H1 (cell line): ENCODE results near the gene EVA1C. TPM values are rescaled to one million over a fixed set of nuclear protein-coding genes. Genes with fewer than 3 reads are reported as not detected.
A peak's percentile ranks its signal among the peaks of the same experiment; 100 is the strongest.
"Not testable (repeated sequence)": the region's sequence is repeated elsewhere in the genome, so short reads cannot be mapped to it uniquely, and the experiment has no call there.

Experiments
- CTCF ChIA-PET: fragments of 300-600 bp; sonication (Branson Sonifier 250); formaldehyde crosslinking; loops from one replicate; lab custom pipeline; 2021; ENCODE audit not compliant: partially characterized antibody; lab: Charles Lee
- POLR2A ChIA-PET: fragments of 300-600 bp; sonication (Branson Sonifier 250); formaldehyde crosslinking; loops from one replicate; lab custom pipeline; 2021; ENCODE audit warnings: inconsistent platforms; ENCODE audit not compliant: partially characterized antibody; lab: Charles Lee
- DNase-seq, 2 experiments: peaks; one replicate each; pipeline versions ENCODE4 v3.0.0 to v3.0.0-alpha.2; 2010 to 2022; ENCODE audit warnings: low spot score in 2 of 2, low read depth in 1 of 2, mixed read lengths in 1 of 2
- FAIRE-seq: peaks from 2 replicates; lab custom pipeline; 2011; peaks lifted over from hg19 to GRCh38; lab: Jason Lieb, UNC
- H2AFZ ChIP-seq: 2 replicates; pipeline ENCODE4 v1.8.1; 2012; ENCODE audit warnings: low read length, inconsistent platforms
- H2AK5ac ChIP-seq: 2 replicates; pipeline ENCODE4 v1.6.1; 2013; ENCODE audit warnings: low read depth, low read length
- H2BK120ac ChIP-seq: replicated peaks from 2 replicates; pipeline ENCODE3; 2013; ENCODE audit warnings: low read depth, low read length, inconsistent platforms
- H2BK12ac ChIP-seq: 2 replicates; pipeline ENCODE4 v1.6.1; 2013; ENCODE audit warnings: low read depth, low read length
- H2BK15ac ChIP-seq: 2 replicates; pipeline ENCODE4 v1.6.1; 2013; ENCODE audit warnings: low read length
- H2BK20ac ChIP-seq: 2 replicates; pipeline ENCODE4 v1.6.1; 2013; ENCODE audit warnings: low read length
- H2BK5ac ChIP-seq: 2 replicates; pipeline ENCODE4 v1.6.1; 2013; ENCODE audit warnings: low read depth, low read length
- H3K14ac ChIP-seq: 2 replicates; pipeline ENCODE4 v1.6.1; 2013; ENCODE audit warnings: inconsistent platforms; ENCODE audit not compliant: insufficient read length
- H3K18ac ChIP-seq: 2 replicates; pipeline ENCODE4 v1.6.1; 2013; ENCODE audit warnings: low read length; ENCODE audit errors: extremely low read depth
- H3K23ac ChIP-seq: 2 replicates; pipeline ENCODE4 v1.6.1; 2013; ENCODE audit warnings: inconsistent platforms; ENCODE audit not compliant: insufficient read length
- H3K23me2 ChIP-seq: 2 replicates; pipeline ENCODE4 v1.6.1; 2013; ENCODE audit warnings: low read depth, low read length
- H3K27ac ChIP-seq: 2 replicates; pipeline ENCODE4 v1.6.1; 2011; ENCODE audit warnings: low read depth, low read length, inconsistent platforms
- H3K27me3 ChIP-seq, 4 experiments: replicated peaks in 1 of 4; 1 replicate in 1 of 4; 2 replicates in 3 of 4; pipeline versions ENCODE4 v1.6.1 to v1.8.1; 2011 to 2013; ENCODE audit warnings: low read length in 3 of 4, mild to moderate bottlenecking in 3 of 4, inconsistent platforms in 2 of 4, mixed read lengths in 2 of 4, moderate library complexity in 1 of 4; ENCODE audit not compliant: control insufficient read depth in 3 of 4, insufficient read depth in 3 of 4; ENCODE audit errors: extremely low read depth in 1 of 4
- H3K36me3 ChIP-seq, 4 experiments: 2 replicates each; pipeline versions ENCODE4 v1.6.1 to v1.8.1; 2011 to 2013; ENCODE audit warnings: mild to moderate bottlenecking in 4 of 4, low read length in 3 of 4, moderate library complexity in 2 of 4, control low read depth in 1 of 4, inconsistent platforms in 1 of 4; ENCODE audit not compliant: insufficient read depth in 4 of 4, control insufficient read depth in 2 of 4
- H3K4ac ChIP-seq: replicated peaks from 2 replicates; pipeline ENCODE3; 2013; ENCODE audit warnings: low read length, low read depth, mixed read lengths, inconsistent platforms; ENCODE audit not compliant: insufficient read length
- H3K4me1 ChIP-seq, 4 experiments: replicated peaks in 1 of 4; 1 replicate in 1 of 4; 2 replicates in 3 of 4; pipeline versions ENCODE4 v1.6.1 to v1.8.1; 2011 to 2013; ENCODE audit warnings: low read length in 3 of 4, inconsistent platforms in 2 of 4, mixed read lengths in 1 of 4; ENCODE audit not compliant: insufficient read depth in 4 of 4, control insufficient read depth in 3 of 4
- H3K4me2 ChIP-seq, 2 experiments: 2 replicates each; pipeline versions ENCODE4 v1.6.1 to v1.8.1; 2011 to 2013; ENCODE audit warnings: low read depth in 2 of 2, low read length in 2 of 2, control low read depth in 1 of 2, inconsistent platforms in 1 of 2, mild to moderate bottlenecking in 1 of 2; ENCODE audit not compliant: insufficient read depth in 1 of 2
- H3K4me3 ChIP-seq, 4 experiments: fragments of 200-600, 300-600 bp in 1 of 4; sonication (generic), shearing (Covaris generic), sonication (Bioruptor Twin) in 1 of 4; 2 replicates each; pipeline versions ENCODE4 v1.5.1 to v1.8.1; 2011 to 2016; ENCODE audit warnings: low read length in 4 of 4, low read depth in 3 of 4, control low read depth in 2 of 4, inconsistent platforms in 2 of 4, mild to moderate bottlenecking in 2 of 4, mixed read lengths in 1 of 4, moderate library complexity in 1 of 4; ENCODE audit not compliant: insufficient read depth in 2 of 4; ENCODE audit errors: extremely low read depth in 1 of 4
- H3K56ac ChIP-seq: replicated peaks from 2 replicates; pipeline ENCODE3; 2013; ENCODE audit warnings: low read depth, mild to moderate bottlenecking, mixed read lengths, low read length, inconsistent platforms; ENCODE audit not compliant: insufficient read length
- H3K79me1 ChIP-seq: 2 replicates; pipeline ENCODE4 v1.6.1; 2013; ENCODE audit warnings: low read depth, low read length, control low read depth
- H3K79me2 ChIP-seq, 2 experiments: 2 replicates each; pipeline versions ENCODE4 v1.6.1 to v1.8.1; 2012 to 2013; ENCODE audit warnings: low read length in 2 of 2, mild to moderate bottlenecking in 2 of 2, inconsistent platforms in 1 of 2; ENCODE audit not compliant: insufficient read depth in 2 of 2, control insufficient read depth in 1 of 2
- H3K9ac ChIP-seq, 4 experiments: replicated peaks in 1 of 4; 1 replicate in 1 of 4; 2 replicates in 3 of 4; pipeline versions ENCODE4 v1.6.1 to v1.8.1; 2011 to 2013; ENCODE audit warnings: low read depth in 3 of 4, low read length in 3 of 4, control low read depth in 2 of 4, mild to moderate bottlenecking in 2 of 4, moderate library complexity in 2 of 4, inconsistent platforms in 1 of 4; ENCODE audit errors: extremely low read depth in 1 of 4
- H3K9me3 ChIP-seq, 2 experiments: 2 replicates each; pipeline versions ENCODE4 v1.6.1 to v1.8.1; 2012 to 2013; ENCODE audit warnings: mild to moderate bottlenecking in 2 of 2, moderate library complexity in 2 of 2, control low read depth in 1 of 2, inconsistent platforms in 1 of 2, low read depth in 1 of 2, low read length in 1 of 2, mixed read lengths in 1 of 2; ENCODE audit not compliant: insufficient read depth in 2 of 2
- H4K20me1 ChIP-seq, 2 experiments: replicated peaks in 1 of 2; 2 replicates each; pipeline versions ENCODE3 to v1.8.1; 2011 to 2013; ENCODE audit warnings: inconsistent platforms in 2 of 2, low read length in 2 of 2, mild to moderate bottlenecking in 1 of 2; ENCODE audit not compliant: insufficient read depth in 2 of 2, control insufficient read depth in 1 of 2
- H4K5ac ChIP-seq: 2 replicates; pipeline ENCODE4 v1.6.1; 2013; ENCODE audit warnings: low read length, low read depth, mixed read lengths, inconsistent platforms; ENCODE audit not compliant: insufficient read length
- H4K8ac ChIP-seq: 2 replicates; pipeline ENCODE4 v1.8.0; 2013; ENCODE audit warnings: mild to moderate bottlenecking, moderate library complexity, low read length, inconsistent platforms; ENCODE audit not compliant: insufficient read depth; ENCODE audit errors: extremely low read depth
- H4K91ac ChIP-seq: replicated peaks from 2 replicates; pipeline ENCODE3; 2013; ENCODE audit warnings: low read length, mixed read lengths, inconsistent platforms; ENCODE audit not compliant: insufficient read length
- CBX8 ChIP-seq: fragments of 300-800, 300-1000 bp; sonication (generic); IDR thresholded peaks from 2 replicates; pipeline ENCODE4 v1.7.1; 2016; ENCODE audit warnings: low read depth, low read length, borderline replicate concordance
- SAP30 ChIP-seq: fragments of 300-600 bp; sonication (generic); IDR thresholded peaks from 2 replicates; pipeline ENCODE4 v1.7.1; 2012; ENCODE audit warnings: low read length, moderate library complexity, mild to moderate bottlenecking, inconsistent platforms; ENCODE audit not compliant: insufficient read depth, insufficient replicate concordance
- SP2 ChIP-seq: IDR thresholded peaks from 2 replicates; pipeline ENCODE4 v1.6.1; 2012; ENCODE audit warnings: mild to moderate bottlenecking, low read length, inconsistent platforms
- TBP ChIP-seq: IDR thresholded peaks from 2 replicates; pipeline ENCODE4 v1.6.1; 2011; ENCODE audit warnings: low read depth, low read length, improper control_type of control experiment
- WGBS, 2 experiments: shearing (Covaris generic) in 1 of 2; methylation state at CpG; one replicate each; pipeline versions ENCODE4 v1.1.6 to v1.1.7; 2013 to 2015; ENCODE audit warnings: low lambda C conversion rate in 2 of 2, mixed read lengths in 2 of 2, inconsistent platforms in 1 of 2, low coverage in 1 of 2, missing lambda C conversion rate in 1 of 2; ENCODE audit not compliant: insufficient replicate concordance in 2 of 2, insufficient coverage in 1 of 2, insufficient read length in 1 of 2; ENCODE audit errors: extremely low coverage in 1 of 2, missing lambda C conversion rate in 1 of 2; 5-methylcytosine and 5-hydroxymethylcytosine counted together
- polyA plus RNA-seq, 7 experiments: library from polyadenylated mRNA; depleted of rRNA in 3 of 7; stranded (reverse) in 5 of 7; unstranded in 2 of 7; fragments of >200 nt in 5 of 7; fragments of 200-250 nt in 2 of 7; gene quantifications; 1 replicate in 5 of 7; 2 replicates in 1 of 7; 4 replicates in 1 of 7; pipeline versions ENCODE4 v1.2.1 to v1.2.3, GENCODE V29; 2011 to 2013; ENCODE audit warnings: missing spikeins in 2 of 7, mixed read lengths in 2 of 7
- total RNA-seq: library from RNA; stranded (reverse); fragmentation: NEBNext Ultra II Directional; extraction: Animal tissue kit (Norgen Biotek cat#: 25700); gene quantifications from 2 replicates; pipeline ENCODE4 v1.2.1, GENCODE V29; 2021

Gene EVA1C
- total and polyA plus RNA-seq, 2 of the 8 experiments (the other 6 are each of a cell fraction or from before 2014, with no cell fraction given) = 2.6 to 3.6 TPM

DNA sequence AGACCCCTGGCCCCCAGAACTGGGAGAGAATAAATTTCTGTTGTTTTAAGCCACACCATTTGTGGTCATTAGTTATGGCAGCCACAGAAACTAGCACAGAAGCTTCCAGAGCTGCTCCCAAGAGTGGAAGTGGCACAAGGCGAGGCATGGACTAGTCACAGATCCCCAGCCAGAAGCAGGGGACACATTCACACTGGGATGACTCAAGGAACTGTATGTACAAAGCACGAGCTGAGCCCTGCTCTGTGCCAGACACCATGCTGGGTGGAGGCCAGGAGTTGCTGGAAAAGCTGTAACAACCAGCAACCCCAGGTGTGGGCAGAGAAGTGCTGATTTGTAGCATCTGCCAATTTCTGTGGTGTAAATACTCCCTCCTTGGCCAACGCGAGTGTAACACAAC is 117.2 kb downstream of the EVA1C start (continued):
- TF ChIP-seq TBP (no peak), SP2 (no peak), SAP30 (no peak), CBX8 (no peak)
- TF ChIP-seq, all 59 proteins: peak for 0

DNA sequence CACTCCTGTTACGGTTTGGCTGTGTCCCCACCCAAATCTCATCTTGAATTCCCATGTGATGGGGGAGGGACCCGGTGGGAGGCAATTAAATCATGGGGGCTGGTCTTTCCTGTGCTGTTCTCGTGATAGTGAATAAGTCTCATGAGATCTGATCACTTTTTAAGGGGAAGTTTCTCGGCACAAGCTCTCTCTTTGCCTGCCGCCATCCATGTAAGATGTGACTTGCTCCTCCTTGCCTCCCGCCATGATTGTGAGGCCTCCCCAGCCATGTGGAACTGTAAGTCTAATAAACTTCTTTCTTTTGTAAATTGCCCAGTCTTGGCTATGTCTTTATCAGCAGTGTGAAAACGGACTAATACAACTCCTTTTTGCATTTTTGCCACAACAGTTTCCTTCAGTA is 118.3 kb downstream of the EVA1C start:
- not testable (repeated sequence) for H3K18ac ChIP-seq, H3K4me2 ChIP-seq, H3K27ac ChIP-seq, H3K36me3 ChIP-seq, H3K79me1 ChIP-seq, H3K4me1 ChIP-seq, DNase-seq, H3K79me2 ChIP-seq, H3K27me3 ChIP-seq, H3K9me3 ChIP-seq, H3K4me3 ChIP-seq, H2BK12ac ChIP-seq, H3K23me2 ChIP-seq, H4K8ac ChIP-seq, H3K9ac ChIP-seq, H4K20me1 ChIP-seq, H4K5ac ChIP-seq, H2BK120ac ChIP-seq, H3K14ac ChIP-seq, H3K56ac ChIP-seq, FAIRE-seq, H2AFZ ChIP-seq, H3K23ac ChIP-seq, H3K4ac ChIP-seq
- ChIA-PET POLR2A (interaction anchor here (0.6 kb wide), 1 partner anchor 194 kb away, joined by 3 read pairs; no protein-coding TSS in a partner anchor), CTCF (interaction anchor here (1.3 to 1.4 kb wide), 3 partner anchors 39 to 117 kb away, joined by 3 to 4 read pairs (median 3); no protein-coding TSS in a partner anchor)
- H2AK5ac ChIP-seq = peak overlapping the region; percentile 90; the same call in 1 of the 2 replicates
- whole genome bisulfite sequencing, 2 experiments = 90% methylated on average over 7 of the region's 7 CpGs; no CpG with 5 or more reads in 1 of the 2 experiments
- H2BK5ac ChIP-seq = 0 out of 2 replicates have a peak overlapping the region, but pooled peaks have one; percentile 30
- H2BK20ac ChIP-seq = peak overlapping the region; percentile 67; the same call in 1 of the 2 replicates
- H2BK15ac ChIP-seq = 0 out of 2 replicates have a peak overlapping the region, but pooled peaks have one; percentile 93
- H4K91ac ChIP-seq = peak overlapping the region; percentile 87
